GM19099 (cell line): ENCODE measurements around the gene MAP4K1.

Source experiments
- POLR2A ChIP-seq: IDR thresholded peaks from 3 replicates; pipeline ENCODE4 v1.6.1; 2011; ENCODE audit warnings: low read depth; ENCODE audit not compliant: insufficient read length; ENCODE audit errors: extremely low read depth

MAP4K1 gene

DNA sequence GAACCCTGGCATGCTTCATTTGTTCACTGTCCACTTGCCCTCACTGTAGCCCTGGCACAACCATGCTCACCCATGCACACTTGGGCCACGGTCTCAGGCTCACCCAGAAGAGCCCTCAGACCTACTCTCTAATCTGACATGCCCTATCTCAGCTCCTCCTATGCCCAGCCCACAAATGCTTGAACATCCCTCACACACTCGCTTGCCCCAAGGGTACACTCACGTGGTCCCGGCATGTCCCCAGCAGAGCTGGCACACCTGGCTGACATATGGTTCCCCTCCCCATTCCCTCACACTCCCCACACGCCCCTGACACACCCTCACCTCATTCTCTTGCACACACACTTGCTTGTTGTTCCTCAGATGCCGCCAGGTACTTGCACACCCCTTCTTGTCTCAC lies 55.7 kb downstream of the MAP4K1 start:
- no peak for TF ChIP-seq POLR2A

DNA sequence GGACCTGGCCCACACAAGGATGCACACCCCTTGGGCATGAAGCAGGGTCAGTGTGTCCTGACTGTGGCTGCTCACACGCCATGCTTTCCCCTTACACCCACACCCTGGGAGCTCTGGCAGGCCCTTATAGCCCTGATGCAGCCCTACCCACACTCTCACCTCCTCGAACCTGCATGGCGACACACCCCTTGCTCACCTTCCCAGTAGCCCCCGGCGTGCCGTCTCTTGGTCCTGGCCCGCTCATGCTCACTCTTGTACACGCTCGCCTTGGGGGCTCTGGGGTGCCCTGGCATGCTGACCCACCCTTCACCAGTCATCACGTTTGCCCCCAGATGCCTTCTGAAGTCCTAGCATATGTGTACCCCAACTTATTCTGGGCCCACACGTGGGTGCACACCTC lies 56.1 kb downstream of the MAP4K1 start:
- TF ChIP-seq POLR2A, result no peak

DNA sequence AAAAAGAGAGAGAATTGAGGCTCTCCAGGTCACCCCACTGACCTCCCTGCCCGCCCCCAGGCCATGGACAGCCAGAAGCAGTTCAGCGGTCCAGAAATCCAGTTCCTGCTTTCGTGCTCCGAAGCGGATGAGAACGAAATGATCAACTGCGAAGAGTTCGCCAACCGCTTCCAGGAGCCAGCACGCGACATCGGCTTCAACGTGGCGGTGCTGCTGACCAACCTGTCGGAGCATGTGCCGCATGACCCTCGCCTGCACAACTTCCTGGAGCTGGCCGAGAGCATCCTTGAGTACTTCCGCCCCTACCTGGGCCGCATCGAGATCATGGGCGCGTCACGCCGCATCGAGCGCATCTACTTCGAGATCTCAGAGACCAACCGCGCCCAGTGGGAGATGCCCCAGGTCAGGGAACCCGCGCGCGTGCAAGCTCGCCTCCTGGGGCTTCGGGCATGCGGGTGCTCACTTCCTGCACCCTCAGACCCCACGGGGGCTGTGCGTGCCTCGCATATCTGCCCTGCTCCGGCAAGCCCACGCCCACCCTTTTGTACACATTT lies 56.6 kb downstream of the MAP4K1 start:
- TF ChIP-seq POLR2A, result no peak

DNA sequence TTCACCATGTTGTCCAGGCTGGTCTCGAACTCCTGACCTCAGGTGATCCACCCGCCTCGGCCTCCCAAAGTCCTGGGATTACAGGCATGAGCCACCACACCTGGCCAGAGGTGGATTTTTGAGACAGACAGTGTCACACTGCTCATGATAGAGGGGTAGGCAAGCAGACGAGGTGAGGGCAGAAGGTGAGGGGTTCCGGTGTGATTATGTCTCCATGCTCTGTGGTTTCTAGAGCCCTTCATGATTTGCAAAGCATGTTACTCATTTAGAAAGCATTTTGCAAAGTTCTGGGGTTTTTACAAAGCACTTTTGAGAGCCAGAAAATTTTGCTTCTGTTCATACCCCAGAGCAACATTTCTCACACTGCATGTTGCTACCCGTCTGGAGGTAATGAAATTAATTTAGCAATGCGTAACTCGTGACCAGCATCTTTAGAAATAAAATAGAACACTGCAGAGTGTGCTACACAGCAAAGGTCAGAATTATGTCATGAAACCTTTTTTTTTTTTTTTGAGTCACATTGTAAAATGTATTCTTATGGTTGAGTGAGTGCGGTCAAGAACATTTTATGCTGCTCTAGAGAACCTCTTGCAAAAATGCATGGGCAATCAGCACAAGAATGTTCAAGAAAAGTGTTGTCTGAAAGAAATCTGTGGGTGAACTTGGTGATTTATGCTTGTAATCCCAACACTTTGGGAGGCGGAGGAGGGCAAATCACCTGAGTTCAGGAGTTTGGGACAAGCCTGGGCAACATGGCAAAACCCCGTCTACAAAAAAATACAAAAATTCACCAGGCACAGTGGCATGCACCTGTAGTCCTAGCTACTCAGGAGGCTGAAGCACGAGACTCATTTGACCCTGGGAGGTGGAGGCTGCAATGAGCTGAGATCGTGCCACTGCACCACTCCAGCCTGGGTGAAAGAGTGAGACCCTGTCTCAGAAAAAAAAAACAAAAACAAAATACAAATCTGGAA lies 58.0 kb downstream of the MAP4K1 start:
- TF ChIP-seq POLR2A, result no peak

DNA sequence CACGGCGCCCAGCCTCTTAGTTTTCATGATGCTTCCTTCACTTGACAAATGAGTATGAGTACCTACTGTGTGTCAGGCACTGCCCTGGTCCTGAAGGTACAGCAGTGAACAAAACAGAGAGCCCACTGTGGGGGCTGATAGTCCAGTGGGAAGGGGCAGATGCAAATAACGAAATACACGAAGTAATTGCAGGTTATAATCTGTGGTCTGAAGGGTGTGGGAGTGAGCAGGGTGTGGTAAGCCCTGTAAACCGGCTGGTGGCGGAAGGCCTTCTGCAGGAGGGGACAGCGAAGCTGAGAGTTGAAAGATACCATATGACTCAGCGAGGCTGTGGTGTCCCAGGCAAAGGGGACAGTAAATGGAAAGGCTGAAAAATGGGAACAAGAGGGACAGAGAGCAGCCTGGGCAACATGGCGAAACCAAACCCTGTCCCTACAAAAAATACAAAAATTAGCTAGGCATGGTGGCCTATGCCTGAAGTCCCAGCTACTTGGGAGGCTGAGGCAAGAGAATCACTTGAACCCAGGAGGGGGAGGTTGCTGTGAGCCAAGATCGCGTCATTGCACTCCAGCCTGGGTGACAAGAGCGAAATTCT lies 60.5 kb downstream of the MAP4K1 start:
- no peak for TF ChIP-seq POLR2A

DNA sequence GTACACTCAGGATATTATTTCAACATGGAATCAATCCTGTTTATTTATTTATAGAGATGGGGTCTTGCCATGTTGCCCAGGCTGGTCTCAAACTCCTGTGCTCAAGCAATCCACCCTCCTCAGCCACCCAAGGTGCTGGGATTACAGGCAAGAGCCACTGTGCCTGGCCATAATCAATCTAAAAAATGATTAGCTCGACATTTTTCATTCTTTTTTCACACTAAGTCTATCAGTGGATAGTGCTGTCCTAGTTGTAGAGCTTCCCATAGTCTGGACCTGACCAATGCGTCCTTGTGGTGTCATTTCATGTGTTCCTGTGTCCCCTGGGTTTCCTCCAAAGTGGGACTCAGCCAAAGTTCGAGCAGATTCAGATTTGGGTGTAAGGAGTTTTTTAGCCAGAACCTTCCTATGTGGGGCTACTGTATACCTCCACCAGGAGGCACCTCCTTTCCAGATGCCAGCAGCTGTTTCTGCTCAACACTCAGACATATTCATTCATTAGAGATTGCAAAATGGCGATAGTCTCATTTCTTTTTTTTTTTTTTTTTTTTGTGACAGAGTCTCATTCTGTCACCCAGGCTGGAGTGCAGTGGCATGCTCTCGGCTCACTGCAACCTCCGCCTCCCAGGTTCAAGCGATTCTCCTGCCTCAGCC lies 61.1 kb downstream of the MAP4K1 start:
- no peak for TF ChIP-seq POLR2A

DNA sequence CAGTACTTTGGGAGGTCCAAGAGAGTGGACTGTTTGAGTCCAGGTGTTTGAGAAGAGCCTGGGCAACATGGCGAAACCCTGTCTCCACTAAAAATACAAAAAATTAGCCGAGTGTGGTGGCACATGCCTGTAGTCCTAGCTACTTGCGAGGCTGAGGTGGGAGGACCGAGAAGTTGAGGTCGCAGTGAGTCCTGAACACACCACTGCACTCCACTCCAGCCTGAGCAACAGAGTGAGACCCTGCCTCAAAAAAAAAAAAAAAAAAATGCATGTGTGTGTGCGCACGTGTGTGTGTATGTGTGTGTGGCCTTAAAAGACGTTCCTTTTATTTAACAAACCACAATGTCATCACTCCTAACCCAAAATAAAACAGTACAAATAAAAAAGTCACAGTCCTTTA lies 62.6 kb downstream of the MAP4K1 start:
- no peak for TF ChIP-seq POLR2A

DNA sequence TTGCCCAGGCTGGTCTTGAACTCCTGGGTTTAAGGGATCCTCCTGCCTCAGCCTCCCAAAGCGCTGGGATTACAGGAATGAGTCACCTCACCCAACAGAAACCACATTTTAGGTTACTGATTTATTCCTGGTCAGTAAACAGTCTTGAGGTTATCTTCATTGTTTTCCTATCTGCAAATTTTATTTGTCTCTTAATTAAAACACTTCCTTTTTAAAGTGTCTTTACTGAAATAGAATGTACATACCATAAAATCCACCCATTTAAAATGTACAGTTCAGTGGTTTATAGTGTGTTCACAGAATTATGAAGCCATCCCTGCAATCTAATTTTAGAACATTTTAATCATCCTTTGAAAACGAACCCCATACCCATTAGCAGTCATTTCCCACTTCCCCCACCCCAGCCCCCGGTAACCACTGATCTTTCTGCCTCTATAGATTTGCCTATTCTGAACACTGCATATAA lies 63.0 kb downstream of the MAP4K1 start:
- TF ChIP-seq POLR2A, result no peak

DNA sequence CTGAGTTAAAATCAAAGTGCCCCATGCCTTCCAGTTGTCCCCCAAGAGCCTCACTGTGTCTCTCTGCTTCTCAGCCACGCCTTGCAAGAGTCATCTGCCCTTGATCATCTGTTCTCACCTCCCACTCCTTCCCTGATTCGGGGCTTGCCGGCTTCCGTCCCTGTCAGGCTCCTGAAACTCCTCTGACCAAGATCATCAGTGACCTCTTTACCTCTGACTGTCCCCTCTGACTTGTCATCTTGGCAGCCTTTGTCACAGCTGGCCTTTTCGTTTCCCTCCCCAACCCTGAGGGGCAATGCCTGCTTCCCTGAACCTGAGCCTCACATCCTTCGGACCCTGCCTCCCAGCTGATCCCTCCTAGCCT lies 66.3 kb downstream of the MAP4K1 start:
- TF ChIP-seq POLR2A, result no peak

DNA sequence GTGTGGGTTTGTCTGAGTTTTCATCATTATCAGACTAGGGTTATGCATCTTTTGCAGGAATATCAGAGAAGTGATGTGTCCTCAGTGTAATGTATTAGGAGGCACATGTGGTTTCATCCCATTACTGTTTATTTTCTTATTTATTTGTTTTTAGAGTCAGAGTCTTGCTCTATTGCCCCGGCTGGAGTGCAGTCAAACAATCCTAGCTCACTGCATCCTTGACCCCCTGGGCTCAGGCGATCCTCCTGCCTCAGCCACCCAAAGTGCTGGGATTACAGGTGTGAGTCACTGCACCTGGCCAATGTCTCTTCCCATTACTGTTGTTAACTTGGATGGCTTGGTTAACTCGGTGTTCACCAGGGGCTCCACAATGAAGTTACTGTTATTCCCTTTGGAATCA lies 67.4 kb downstream of the MAP4K1 start:
- no peak for TF ChIP-seq POLR2A

DNA sequence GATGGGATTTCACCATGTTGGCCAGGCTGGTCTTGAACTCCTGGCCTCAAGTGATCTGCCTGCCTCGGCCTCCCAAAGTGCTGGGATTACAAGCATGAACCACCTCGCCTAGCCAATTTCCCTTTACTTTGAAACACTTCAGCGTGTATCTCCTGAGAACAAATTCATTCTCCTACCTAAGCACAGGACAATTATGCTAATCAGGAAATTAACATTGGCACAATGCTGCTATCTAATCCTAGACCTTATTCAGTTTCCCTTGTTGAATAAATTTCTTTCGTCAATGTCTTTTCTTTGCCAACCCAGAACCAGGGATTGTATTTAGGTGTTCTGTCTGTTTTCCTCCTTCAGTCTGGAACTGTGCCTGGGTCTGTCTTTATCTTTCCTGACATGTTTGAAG lies 67.8 kb downstream of the MAP4K1 start:
- no peak for TF ChIP-seq POLR2A

DNA sequence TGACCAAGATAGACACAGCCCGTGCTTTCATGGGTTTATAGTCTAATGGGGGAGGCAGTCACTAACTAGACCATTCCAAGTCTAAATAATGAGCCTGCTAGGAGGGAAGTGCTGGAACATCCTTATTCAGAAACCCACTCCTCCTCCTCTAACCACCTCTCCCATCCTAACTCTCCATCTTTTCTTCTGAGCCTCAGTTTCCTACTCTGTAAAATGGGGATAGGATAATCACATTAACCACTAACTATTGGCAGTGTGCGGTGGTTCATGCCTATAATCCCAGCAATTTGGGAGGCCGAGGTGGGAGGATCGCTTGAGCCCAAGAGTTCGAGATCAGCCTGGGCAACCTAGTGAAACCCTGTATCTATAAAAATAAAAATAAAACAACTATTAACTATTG lies 68.7 kb downstream of the MAP4K1 start:
- TF ChIP-seq POLR2A, result no peak

DNA sequence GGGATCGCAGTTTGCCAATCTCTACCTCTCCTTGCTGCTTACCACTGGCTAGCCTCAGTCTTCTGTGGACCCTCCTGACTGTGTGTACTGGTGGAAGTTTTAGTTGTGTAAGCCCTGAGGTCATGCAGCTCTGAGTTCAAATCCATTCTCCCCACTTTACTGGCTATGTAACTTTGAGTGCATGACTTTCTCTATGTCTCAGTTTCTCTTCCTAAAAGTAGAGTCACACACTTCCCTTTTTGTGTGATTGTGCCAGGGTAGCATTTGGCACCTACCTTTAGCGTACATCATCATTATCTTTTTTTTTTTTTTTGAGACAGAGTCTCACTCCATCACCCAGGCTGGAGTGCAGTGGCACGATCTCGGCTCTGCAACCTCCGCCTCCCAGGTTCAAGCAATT lies 70.3 kb downstream of the MAP4K1 start:
- TF ChIP-seq POLR2A, result no peak

DNA sequence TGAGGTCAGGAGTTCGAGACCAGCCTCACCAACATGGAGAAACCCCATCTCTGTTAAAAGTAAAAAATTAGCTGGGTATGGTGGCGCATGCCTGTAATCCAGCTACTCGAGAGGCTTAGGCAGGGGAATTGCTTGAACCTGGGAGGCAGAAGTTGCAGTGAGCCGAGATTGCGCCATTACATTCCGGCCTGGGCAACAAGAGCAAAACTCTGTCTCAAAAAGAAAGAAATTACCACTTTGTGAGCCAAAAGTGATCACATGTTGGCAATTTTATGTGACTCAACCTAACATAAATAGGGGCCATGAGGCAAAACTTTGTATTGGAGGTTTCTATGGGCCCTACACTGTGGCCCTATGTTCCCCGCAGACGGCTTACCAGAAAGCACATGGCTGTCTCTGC lies 72.2 kb downstream of the MAP4K1 start:
- no peak for TF ChIP-seq POLR2A

DNA sequence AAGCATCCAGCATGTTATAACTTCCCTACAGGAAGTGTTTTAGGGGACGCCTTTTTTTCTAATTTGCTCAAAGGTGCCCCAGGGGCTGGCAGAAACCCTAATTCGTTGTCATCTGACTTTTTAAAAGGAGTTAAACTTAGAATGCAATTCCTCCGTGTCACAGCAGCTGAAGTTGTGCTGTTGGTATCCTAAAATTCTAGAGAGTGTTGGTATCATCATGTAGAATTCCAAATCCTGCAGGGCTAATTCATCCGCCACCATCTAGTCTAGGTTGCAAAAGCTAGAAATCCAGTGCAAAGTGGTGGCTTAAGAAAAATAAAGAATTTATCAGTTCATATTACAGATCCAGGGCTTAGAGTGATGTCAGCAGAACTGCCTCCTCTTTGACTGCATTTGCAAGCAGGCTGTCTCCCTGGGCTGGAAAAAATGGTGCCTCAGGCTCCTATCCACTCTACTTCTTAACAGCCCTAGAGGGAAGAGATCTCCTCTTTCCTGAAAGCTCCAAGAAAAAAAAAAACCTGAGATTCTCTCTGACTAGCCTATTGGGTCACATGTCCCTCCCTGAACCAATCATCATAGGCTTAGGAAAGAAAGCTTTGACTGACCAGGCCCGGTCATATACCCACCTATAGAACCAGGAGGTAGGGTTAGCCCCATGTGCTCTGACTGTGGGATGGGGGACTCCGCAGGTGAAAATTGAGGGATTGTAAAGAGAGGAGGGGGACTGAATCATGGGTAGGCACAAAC lies 73.0 kb downstream of the MAP4K1 start:
- TF ChIP-seq POLR2A, result no peak
